Nephron (organoid): Measurements from ENCODE around the gene TMEM141.
"Not testable (repeated sequence)": the region's sequence is repeated elsewhere in the genome, so short reads cannot be mapped to it uniquely, and the experiment has no call there.

Source experiments
- H3K27ac Mint-ChIP-seq, 3 experiments: 2 replicates each; pipeline ENCODE4 v1.8.0; 2020; ENCODE audit warnings: mixed read lengths in 3 of 3, mild to moderate bottlenecking in 2 of 3, moderate library complexity in 1 of 3
- H3K27me3 Mint-ChIP-seq: 2 replicates; pipeline ENCODE4 v1.8.0; 2021; ENCODE audit warnings: low read depth, mild to moderate bottlenecking, moderate library complexity, mixed read lengths
- H3K36me3 Mint-ChIP-seq: 2 replicates; pipeline ENCODE4 v1.8.0; 2020; ENCODE audit warnings: low read depth, mixed read lengths
- H3K4me1 Mint-ChIP-seq: 2 replicates; pipeline ENCODE4 v1.8.0; 2020; ENCODE audit warnings: mixed read lengths
- H3K4me3 Mint-ChIP-seq, 3 experiments: 2 replicates each; pipeline ENCODE4 v1.8.0; 2020; ENCODE audit warnings: mild to moderate bottlenecking in 3 of 3, mixed read lengths in 3 of 3, moderate library complexity in 2 of 3
- H3K9me3 Mint-ChIP-seq: 2 replicates; pipeline ENCODE4 v1.8.0; 2020; ENCODE audit warnings: mixed read lengths
- CTCF ChIP-seq, 3 experiments: fragments of 200-600 bp; sonication (generic); IDR thresholded peaks; one replicate each; pipeline ENCODE4 v1.5.0; 2021; ENCODE audit warnings: antibody characterized with exemption in 3 of 3; ENCODE audit not compliant: unreplicated experiment in 3 of 3

TMEM141 gene

GRCh38 chr9:136757751-136758140, 33.4 kb upstream of the TMEM141 start:
- no peak for TF ChIP-seq CTCF (IDR thresholded peaks at IDR 0.05; ENCODE audit: unreplicated experiment in 3 of 3)
- H3K27me3 Mint-ChIP-seq: peaks cover 11% of the 10 kb centered on the region
- H3K27ac Mint-ChIP-seq: no peak overlapping the region
- H3K9me3 Mint-ChIP-seq: peaks cover 5% of the 10 kb centered on the region
- peaks cover 6% of the 10 kb centered on the region for H3K4me1 Mint-ChIP-seq
- H3K36me3 Mint-ChIP-seq: no peaks in the 10 kb centered on the region
- no peak overlapping the region for H3K4me3 Mint-ChIP-seq

GRCh38 chr9:136759001-136759400, 32.1 kb upstream of the TMEM141 start:
- peaks cover 11% of the 10 kb centered on the region for H3K27me3 Mint-ChIP-seq
- H3K36me3 Mint-ChIP-seq: no peaks in the 10 kb centered on the region
- H3K4me1 Mint-ChIP-seq: peaks cover 6% of the 10 kb centered on the region
- TF ChIP-seq CTCF (IDR thresholded peaks at IDR 0.05; ENCODE audit: unreplicated experiment in 3 of 3): no peak
- H3K4me3 Mint-ChIP-seq: no peak overlapping the region
- no peak overlapping the region for H3K27ac Mint-ChIP-seq
- H3K9me3 Mint-ChIP-seq: peaks cover 3% of the 10 kb centered on the region

GRCh38 chr9:136759436-136760325, 31.5 kb upstream of the TMEM141 start:
- peaks cover 6% of the 10 kb centered on the region for H3K4me1 Mint-ChIP-seq
- peaks cover 3% of the 10 kb centered on the region for H3K9me3 Mint-ChIP-seq
- no peak for TF ChIP-seq CTCF (IDR thresholded peaks at IDR 0.05; ENCODE audit: unreplicated experiment in 3 of 3)
- H3K4me3 Mint-ChIP-seq: no peak overlapping the region
- H3K27ac Mint-ChIP-seq: no peak overlapping the region
- peaks cover 11% of the 10 kb centered on the region for H3K27me3 Mint-ChIP-seq
- H3K36me3 Mint-ChIP-seq: no peaks in the 10 kb centered on the region

- peaks cover 9% of the 10 kb centered on the region for H3K27me3 Mint-ChIP-seq
- peaks cover 2% of the 10 kb centered on the region for H3K9me3 Mint-ChIP-seq
- peaks cover 6% of the 10 kb centered on the region for H3K4me1 Mint-ChIP-seq
- TF ChIP-seq CTCF (IDR thresholded peaks at IDR 0.05; ENCODE audit: unreplicated experiment in 3 of 3): no peak
- H3K4me3 Mint-ChIP-seq: no peak overlapping the region
- no peaks in the 10 kb centered on the region for H3K36me3 Mint-ChIP-seq
- H3K27ac Mint-ChIP-seq: peak overlapping the region in 2 of 3 experiments; percentile 43 to 81
Measured at GRCh38 chr9:136760424-136760823, 30.7 kb upstream of the TMEM141 start.

GRCh38 chr9:136760834-136761544, 30.2 kb upstream of the TMEM141 start:
- H3K36me3 Mint-ChIP-seq, H3K4me1 Mint-ChIP-seq, H3K9me3 Mint-ChIP-seq, H3K27me3 Mint-ChIP-seq: not testable (repeated sequence)
- peak; percentile 54 to 58 (median 56) for TF ChIP-seq CTCF (IDR thresholded peaks at IDR 0.05; ENCODE audit: unreplicated experiment in 3 of 3)
- Mint-ChIP-seq H3K4me3 (peak overlapping the region in 2 of 3 experiments; percentile 18 to 40), H3K27ac (peak overlapping the region; percentile 43 to 90 (median 81))
